ENCODE results near the gene OR7C1. TPM values are rescaled to one million over a fixed set of nuclear protein-coding genes. Genes with fewer than 3 reads are reported as not detected.

The OR7C1 gene
- total and polyA plus RNA-seq, 11 donors = 0.02 to 0.28 (median 0.17) TPM; not detected in 8

GRCh38 chr19:14770944-14771839, 63.8 kb downstream of the OR7C1 start:
- Histone ChIP-seq H3K27ac (no peak overlapping the region), H3K9me3 (no peaks in the 10 kb centered on the region), H3K27me3 (peaks cover 0 to 30% (median 3%) of the 10 kb centered on the region in 9 donors), H3K4me3 (no peak overlapping the region), H3K36me3 (peaks cover 0 to 38% (median 0%) of the 10 kb centered on the region in 9 donors), H3K4me1 (no peaks in the 10 kb centered on the region)
- no peak for DNase-seq
- WGBS, 4 donors = 74 to 77% (median 75%) methylated on average over 11 of the region's 11 CpGs
- no peak for TF ChIP-seq POLR2A (IDR thresholded peaks at IDR 0.05)
- no peak for TF ChIP-seq CTCF (IDR thresholded peaks at IDR 0.05)
- intact Hi-C loops (cut with DNase I) = no loop called here
- no peak for ATAC-seq

GRCh38 chr19:14770136-14770535, 64.8 kb downstream of the OR7C1 start:
- 70 to 75% (median 73%) methylated on average over 5 of the region's 5 CpGs for WGBS, 4 donors
- no peaks in the 10 kb centered on the region for H3K4me1 ChIP-seq
- TF ChIP-seq CTCF (IDR thresholded peaks at IDR 0.05) (no peak), POLR2A (IDR thresholded peaks at IDR 0.05) (no peak)
- intact Hi-C loops (cut with DNase I) = no loop called here
- DNase-seq = no peak
- H3K9me3 ChIP-seq = no peaks in the 10 kb centered on the region
- H3K27me3 ChIP-seq = peaks cover 0 to 20% (median 0%) of the 10 kb centered on the region in 9 donors
- H3K36me3 ChIP-seq = peaks cover 0 to 38% (median 0%) of the 10 kb centered on the region in 9 donors
- no peak overlapping the region for H3K4me3 ChIP-seq
- no peak for ATAC-seq
- no peak overlapping the region for H3K27ac ChIP-seq

- no peak for DNase-seq
- peaks cover 0 to 16% (median 0%) of the 10 kb centered on the region in 9 donors for H3K27me3 ChIP-seq
- peaks cover 0 to 38% (median 0%) of the 10 kb centered on the region in 9 donors for H3K36me3 ChIP-seq
- WGBS, 4 donors = 60 to 86% (median 83%) methylated on average over 5 of the region's 5 CpGs
- ATAC-seq = no peak
- no peak overlapping the region for H3K4me3 ChIP-seq
- no peak for TF ChIP-seq CTCF (IDR thresholded peaks at IDR 0.05)
- TF ChIP-seq POLR2A (IDR thresholded peaks at IDR 0.05) = no peak
- no peaks in the 10 kb centered on the region for H3K4me1 ChIP-seq
- no peak overlapping the region for H3K27ac ChIP-seq
- intact Hi-C loops (cut with DNase I) = loop anchor here in 1 of 10 donors (5.0 kb wide), 1 partner anchor 372 kb away; no protein-coding TSS in a partner anchor
- H3K9me3 ChIP-seq = no peaks in the 10 kb centered on the region
These were observed 65.8 kb downstream of the OR7C1 start for GRCh38 chr19:14769201-14769600.

GRCh38 chr19:14768001-14768400, 67.0 kb downstream of the OR7C1 start:
- WGBS, 4 donors = 67 to 88% (median 83%) methylated on average over 1 to 2 of the region's 2 CpGs
- no peak overlapping the region for H3K27ac ChIP-seq
- TF ChIP-seq CTCF (IDR thresholded peaks at IDR 0.05) = no peak
- TF ChIP-seq POLR2A (IDR thresholded peaks at IDR 0.05) = no peak
- H3K36me3 ChIP-seq = peaks cover 0 to 38% (median 0%) of the 10 kb centered on the region in 9 donors
- H3K27me3 ChIP-seq = peaks cover 0 to 16% (median 0%) of the 10 kb centered on the region in 9 donors
- H3K9me3 ChIP-seq = peaks cover 0 to 2% (median 0%) of the 10 kb centered on the region in 12 donors
- ATAC-seq (no peak), DNase-seq (no peak)
- H3K4me1 ChIP-seq = no peaks in the 10 kb centered on the region
- no peak overlapping the region for H3K4me3 ChIP-seq
- intact Hi-C loops (cut with DNase I) = loop anchor here in 1 of 10 donors (5.0 kb wide), 1 partner anchor 371 kb away; no protein-coding TSS in a partner anchor

Measured in heart left ventricle (tissue), 16 donors.